HepG2 (cell line): ENCODE results near the gene HPGD. TPM values are rescaled to one million over a fixed set of nuclear protein-coding genes. Genes with fewer than 3 reads are reported as not detected.

Experiments used
- ATAC-seq: fragments of 200-7000 bp; cut with Tn5 transposase; 3 replicates; pipeline ENCODE4 v1.9.1; 2020; ENCODE audit warnings: mild to moderate bottlenecking, moderate library complexity
- BruUV-seq: library from RNA; stranded (reverse); fragments of 400-500 nt; replicated peaks from 2 replicates; lab custom pipeline; 2021; lab: Mats Ljungman, UMichigan
- CTCF ChIA-PET: fragments of 300-600 bp; formaldehyde crosslinking; extraction: SDS; loops from one replicate; lab custom pipeline; 2021; ENCODE audit warnings: low total read pairs, inconsistent platforms, low intra/inter-chr PET ratio; lab: Yijun Ruan, JAX
- POLR2A ChIA-PET: fragments of 350-600 bp; sonication (Branson Sonifier 250); formaldehyde crosslinking; loops from one replicate; lab custom pipeline; 2020; ENCODE audit warnings: antibody characterized with exemption, inconsistent platforms; lab: Yijun Ruan, JAX
- DNase-seq: peaks from one replicate; pipeline ENCODE4 v3.0.0-alpha.2; 2015; ENCODE audit warnings: low spot score
- FAIRE-seq: peaks from 3 replicates; lab custom pipeline; 2011; peaks lifted over from hg19 to GRCh38; lab: Jason Lieb, UNC
- H2AFZ ChIP-seq: one replicate; pipeline ENCODE4 v1.6.1; 2011; ENCODE audit warnings: low read length, inconsistent platforms
- H3K27ac ChIP-seq: fragments of 300-600 bp; 3 replicates; pipeline ENCODE4 v1.8.0; 2011; ENCODE audit warnings: mixed run types, mild to moderate bottlenecking, mixed read lengths, low read length, inconsistent platforms; ENCODE audit not compliant: insufficient read depth; ENCODE audit errors: extremely low read length
- H3K27me3 ChIP-seq, 2 experiments: fragments of 200-600 bp in 1 of 2; 2 replicates in 1 of 2; 3 replicates in 1 of 2; pipeline versions ENCODE4 v1.6.0 to v1.8.0; 2011; ENCODE audit warnings: low read length in 2 of 2, mild to moderate bottlenecking in 2 of 2, moderate library complexity in 2 of 2, inconsistent platforms in 1 of 2; ENCODE audit not compliant: insufficient read depth in 2 of 2, control insufficient read depth in 1 of 2
- H3K36me3 ChIP-seq, 2 experiments: fragments of 200-600 bp in 1 of 2; replicated peaks in 1 of 2; 2 replicates in 1 of 2; 3 replicates in 1 of 2; pipeline versions ENCODE4 v1.5.1 to v1.8.0; 2011; ENCODE audit warnings: low read length in 2 of 2, inconsistent platforms in 1 of 2; ENCODE audit not compliant: insufficient read depth in 2 of 2, control insufficient read depth in 1 of 2
- H3K4me1 ChIP-seq: 2 replicates; pipeline ENCODE4 v1.5.1; 2012; ENCODE audit warnings: low read length, inconsistent platforms; ENCODE audit not compliant: insufficient read depth
- H3K4me2 ChIP-seq: 2 replicates; pipeline ENCODE4 v1.6.0; 2011; ENCODE audit warnings: low read depth, low read length, inconsistent platforms
- H3K4me3 ChIP-seq, 3 experiments: fragments of 200-600 bp in 1 of 3; sonication (generic), shearing (Covaris generic) in 1 of 3; replicated peaks in 1 of 3; 2 replicates each; pipeline ENCODE4 v1.5.1; 2011 to 2016; ENCODE audit warnings: low read length in 3 of 3, inconsistent platforms in 2 of 3, low read depth in 2 of 3, mild to moderate bottlenecking in 2 of 3, control low read depth in 1 of 3, mixed read lengths in 1 of 3; ENCODE audit not compliant: insufficient read depth in 1 of 3
- H3K79me2 ChIP-seq: one replicate; pipeline ENCODE4 v1.6.1; 2011; ENCODE audit warnings: low read length, inconsistent platforms; ENCODE audit not compliant: insufficient read depth
- H3K9ac ChIP-seq: 2 replicates; pipeline ENCODE4 v1.6.0; 2011; ENCODE audit warnings: mild to moderate bottlenecking, low read depth, low read length, inconsistent platforms; ENCODE audit not compliant: insufficient read depth
- H3K9me3 ChIP-seq: 2 replicates; pipeline ENCODE4 v1.5.1; 2012; ENCODE audit warnings: mild to moderate bottlenecking, low read length
- H4K20me1 ChIP-seq: 2 replicates; pipeline ENCODE4 v1.6.0; 2011; ENCODE audit warnings: inconsistent platforms, mild to moderate bottlenecking, low read length, moderate library complexity; ENCODE audit not compliant: insufficient read depth
- AKAP8 ChIP-seq: sonication (generic); formaldehyde crosslinking; IDR thresholded peaks from 2 replicates; pipeline ENCODE4 v1.5.1; 2020; ENCODE audit warnings: mild to moderate bottlenecking, missing genetic modification reagents
- FOXO1 ChIP-seq: sonication (generic); formaldehyde crosslinking; IDR thresholded peaks from 2 replicates; pipeline ENCODE4 v1.4.0; 2020; ENCODE audit warnings: missing genetic modification reagents
- HMG20B ChIP-seq: conservative IDR thresholded peaks from 2 replicates; pipeline ENCODE4 v1.6.1; 2016; ENCODE audit warnings: missing genetic modification reagents, missing compliant biosample characterization
- MIER2 ChIP-seq: IDR thresholded peaks from 2 replicates; pipeline ENCODE4 v1.6.1; 2016; ENCODE audit warnings: missing biosample characterization, missing genetic modification reagents
- NR2F1 ChIP-seq, 2 experiments: fragments of 450-650 bp in 1 of 2; formaldehyde crosslinking in 1 of 2; IDR thresholded peaks; 2 replicates each; pipeline versions ENCODE4 v1.5.0 to v1.6.1; 2016 to 2020; ENCODE audit warnings: mild to moderate bottlenecking in 1 of 2, missing compliant biosample characterization in 1 of 2, missing genetic modification reagents in 1 of 2, moderate library complexity in 1 of 2
- PRPF4 ChIP-seq: fragments of 200-400 bp; formaldehyde crosslinking; IDR thresholded peaks from 2 replicates; pipeline ENCODE4 v1.6.1; 2016; ENCODE audit warnings: low read length, low read depth; ENCODE audit not compliant: poor library complexity, severe bottlenecking
- ZMYM4 ChIP-seq: sonication (generic); formaldehyde crosslinking; IDR thresholded peaks from 2 replicates; pipeline ENCODE4 v1.8.1; 2023; ENCODE audit warnings: mild to moderate bottlenecking, missing genetic modification reagents
- ZNF329 ChIP-seq: sonication (generic); formaldehyde crosslinking; IDR thresholded peaks from 2 replicates; pipeline ENCODE4 v1.9.0; 2021; ENCODE audit warnings: low read depth, mild to moderate bottlenecking, missing genetic modification reagents
- ZNF879 ChIP-seq: sonication (generic); formaldehyde crosslinking; IDR thresholded peaks from 2 replicates; pipeline ENCODE4 v1.8.1; 2023; ENCODE audit warnings: missing genetic modification reagents
- WGBS: methylation state at CpG from one replicate; pipeline ENCODE4 v1.1.6; 2017; ENCODE audit warnings: low lambda C conversion rate; 5-methylcytosine and 5-hydroxymethylcytosine counted together
- in situ Hi-C: cut with HindIII; loops from 2 replicates; pipeline ENCODE4 v1.10.0; 2017; ENCODE audit warnings: low pct_unique_long_range_greater_than_20kb; ENCODE audit not compliant: extremely low pct_ligation_motif_present
- intact Hi-C: fragments of 100-400 bp; cut with micrococcal nuclease; formaldehyde crosslinking; loops from one replicate; pipeline ENCODE4 v1.10.0; 2022; ENCODE audit not compliant: unreplicated experiment
- polyA plus RNA-seq, 8 experiments: library from polyadenylated mRNA; depleted of rRNA in 3 of 8; stranded (reverse) in 7 of 8; unstranded in 1 of 8; fragments of >200 nt; fragmentation: Illumina TruSeq in 4 of 8; extraction: Trizol in 4 of 8; gene quantifications; 2 replicates each; pipeline versions ENCODE4 v1.2.1 to v1.2.3, GENCODE V29; 2011 to 2016; ENCODE audit warnings: low read depth in 4 of 8, missing spikeins in 1 of 8, mixed read lengths in 1 of 8; ENCODE audit not compliant: insufficient read depth in 1 of 8
- total RNA-seq, 5 experiments: library from RNA; depleted of rRNA; stranded (reverse); fragments of >200 nt; fragmentation: Illumina TruSeq; extraction: Trizol; gene quantifications; 2 replicates each; pipeline ENCODE4 v1.2.3, GENCODE V29; 2016; ENCODE audit warnings: low read depth in 1 of 5
- TF ChIP-seq, protein P1 (sequence below): sonication (generic); formaldehyde crosslinking; IDR thresholded peaks from 2 replicates; pipeline ENCODE4 v1.8.0; 2022; ENCODE audit warnings: mild to moderate bottlenecking, missing genetic modification reagents; ENCODE audit not compliant: insufficient replicate concordance
- TF ChIP-seq, protein P2 (sequence below): sonication (generic); formaldehyde crosslinking; IDR thresholded peaks from 2 replicates; pipeline ENCODE4 v1.4.0; 2020; ENCODE audit warnings: missing genetic modification reagents, borderline replicate concordance
- TF ChIP-seq, protein P3 (sequence below): sonication (generic); formaldehyde crosslinking; IDR thresholded peaks from 2 replicates; pipeline ENCODE4 v1.5.0; 2020; ENCODE audit warnings: mild to moderate bottlenecking, missing genetic modification reagents, moderate library complexity

The HPGD gene
- total and polyA plus RNA-seq, 2 of the 13 experiments (the other 11 are each of a cell fraction or from before 2014, with no cell fraction given): 0.13 to 0.24 TPM

DNA sequence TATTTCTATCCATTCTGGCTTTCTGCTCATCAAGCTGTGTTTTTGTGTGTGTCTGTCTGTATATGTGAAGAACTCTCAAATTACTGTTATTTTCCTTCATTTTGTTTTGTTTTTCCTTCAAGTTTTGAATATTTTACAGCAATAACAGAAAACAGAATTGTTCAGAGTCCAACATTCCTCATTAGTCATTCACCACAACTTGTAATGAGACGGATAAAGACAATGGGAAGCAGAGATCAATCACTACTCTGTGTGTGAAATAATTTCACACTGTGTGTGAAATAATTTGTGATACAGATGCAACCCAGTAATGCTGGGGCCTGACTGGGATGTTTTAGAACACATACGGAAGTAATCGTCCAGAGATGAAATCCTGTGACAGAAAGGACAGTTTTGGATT, 55.2 kb downstream of the HPGD start:
- no TSS peak for BruUV-seq
- Histone ChIP-seq H3K4me2 (no peak overlapping the region), H3K27me3 (no peaks in the 10 kb centered on the region), H3K4me1 (peaks cover 1% of the 10 kb centered on the region), H3K79me2 (no peaks in the 10 kb centered on the region), H4K20me1 (no peaks in the 10 kb centered on the region), H3K27ac (no peak overlapping the region), H3K9me3 (peaks cover 4% of the 10 kb centered on the region; the same call in 1 of the 2 replicates), H2AFZ (no peak overlapping the region), H3K4me3 (no peak overlapping the region), H3K9ac (no peak overlapping the region), H3K36me3 (no peaks in the 10 kb centered on the region)
- 4% methylated on average over 3 of the region's 3 CpGs for WGBS
- intact Hi-C loops (no loop called here), in situ Hi-C loops (no loop called here)
- ATAC-seq: no peak
- no peak for TF ChIP-seq PRPF4
- TF ChIP-seq ZNF329: no peak
- TF ChIP-seq AKAP8 (CRISPR knock-in tag): no peak
- TF ChIP-seq MIER2 (CRISPR knock-in tag): no peak
- no peak for DNase-seq
- POLR2A ChIA-PET: no interaction called here
- FAIRE-seq: no peak
- CTCF ChIA-PET: no interaction called here

DNA sequence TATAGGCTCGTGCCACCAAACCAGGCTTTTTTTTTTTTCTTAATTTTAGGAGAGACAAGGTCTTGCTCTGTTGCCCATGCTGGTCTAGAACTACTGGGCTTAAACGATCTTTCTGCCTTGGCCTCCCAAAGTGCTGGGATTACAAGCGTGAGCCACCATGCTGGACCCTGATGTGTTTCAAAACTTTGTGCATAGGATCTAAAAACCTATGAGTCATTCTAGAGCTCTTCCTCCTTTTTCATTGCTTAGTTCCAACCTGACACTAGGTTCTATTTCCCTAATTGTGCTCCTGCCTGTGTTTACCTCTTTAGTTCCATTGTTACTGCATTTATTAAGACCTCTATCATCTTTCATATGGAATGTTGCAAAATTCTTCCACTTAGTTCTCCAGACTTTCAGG, 57.3 kb downstream of the HPGD start:
- in situ Hi-C loops: no loop called here
- FAIRE-seq: no peak
- DNase-seq: no peak
- H3K27me3 ChIP-seq: no peaks in the 10 kb centered on the region
- POLR2A ChIA-PET: no interaction called here
- no peak overlapping the region for H3K27ac ChIP-seq
- H3K9ac ChIP-seq: no peak overlapping the region
- no peak overlapping the region for H2AFZ ChIP-seq
- 3% methylated on average over 3 of the region's 3 CpGs for WGBS
- no TSS peak for BruUV-seq
- H3K4me2 ChIP-seq: no peak overlapping the region
- no peaks in the 10 kb centered on the region for H3K79me2 ChIP-seq
- CTCF ChIA-PET: no interaction called here
- no peaks in the 10 kb centered on the region for H4K20me1 ChIP-seq
- no peak overlapping the region for H3K4me3 ChIP-seq
- peaks cover 4% of the 10 kb centered on the region; the same call in 1 of the 2 replicates for H3K9me3 ChIP-seq
- intact Hi-C loops: no loop called here
- ATAC-seq: no peak
- no peaks in the 10 kb centered on the region for H3K36me3 ChIP-seq
- H3K4me1 ChIP-seq: peaks cover 20% of the 10 kb centered on the region
- TF ChIP-seq NR2F1 (CRISPR knock-in tag; IDR thresholded peaks at IDR 0.05) (no peak), HMG20B (CRISPR knock-in tag) (no peak), ZMYM4 (CRISPR knock-in tag) (no peak), FOXO1 (CRISPR knock-in tag) (no peak), ZNF879 (no peak)
- TF ChIP-seq, protein P1, sequence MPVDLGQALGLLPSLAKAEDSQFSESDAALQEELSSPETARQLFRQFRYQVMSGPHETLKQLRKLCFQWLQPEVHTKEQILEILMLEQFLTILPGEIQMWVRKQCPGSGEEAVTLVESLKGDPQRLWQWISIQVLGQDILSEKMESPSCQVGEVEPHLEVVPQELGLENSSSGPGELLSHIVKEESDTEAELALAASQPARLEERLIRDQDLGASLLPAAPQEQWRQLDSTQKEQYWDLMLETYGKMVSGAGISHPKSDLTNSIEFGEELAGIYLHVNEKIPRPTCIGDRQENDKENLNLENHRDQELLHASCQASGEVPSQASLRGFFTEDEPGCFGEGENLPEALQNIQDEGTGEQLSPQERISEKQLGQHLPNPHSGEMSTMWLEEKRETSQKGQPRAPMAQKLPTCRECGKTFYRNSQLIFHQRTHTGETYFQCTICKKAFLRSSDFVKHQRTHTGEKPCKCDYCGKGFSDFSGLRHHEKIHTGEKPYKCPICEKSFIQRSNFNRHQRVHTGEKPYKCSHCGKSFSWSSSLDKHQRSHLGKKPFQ: no peak
- TF ChIP-seq, protein P2, sequence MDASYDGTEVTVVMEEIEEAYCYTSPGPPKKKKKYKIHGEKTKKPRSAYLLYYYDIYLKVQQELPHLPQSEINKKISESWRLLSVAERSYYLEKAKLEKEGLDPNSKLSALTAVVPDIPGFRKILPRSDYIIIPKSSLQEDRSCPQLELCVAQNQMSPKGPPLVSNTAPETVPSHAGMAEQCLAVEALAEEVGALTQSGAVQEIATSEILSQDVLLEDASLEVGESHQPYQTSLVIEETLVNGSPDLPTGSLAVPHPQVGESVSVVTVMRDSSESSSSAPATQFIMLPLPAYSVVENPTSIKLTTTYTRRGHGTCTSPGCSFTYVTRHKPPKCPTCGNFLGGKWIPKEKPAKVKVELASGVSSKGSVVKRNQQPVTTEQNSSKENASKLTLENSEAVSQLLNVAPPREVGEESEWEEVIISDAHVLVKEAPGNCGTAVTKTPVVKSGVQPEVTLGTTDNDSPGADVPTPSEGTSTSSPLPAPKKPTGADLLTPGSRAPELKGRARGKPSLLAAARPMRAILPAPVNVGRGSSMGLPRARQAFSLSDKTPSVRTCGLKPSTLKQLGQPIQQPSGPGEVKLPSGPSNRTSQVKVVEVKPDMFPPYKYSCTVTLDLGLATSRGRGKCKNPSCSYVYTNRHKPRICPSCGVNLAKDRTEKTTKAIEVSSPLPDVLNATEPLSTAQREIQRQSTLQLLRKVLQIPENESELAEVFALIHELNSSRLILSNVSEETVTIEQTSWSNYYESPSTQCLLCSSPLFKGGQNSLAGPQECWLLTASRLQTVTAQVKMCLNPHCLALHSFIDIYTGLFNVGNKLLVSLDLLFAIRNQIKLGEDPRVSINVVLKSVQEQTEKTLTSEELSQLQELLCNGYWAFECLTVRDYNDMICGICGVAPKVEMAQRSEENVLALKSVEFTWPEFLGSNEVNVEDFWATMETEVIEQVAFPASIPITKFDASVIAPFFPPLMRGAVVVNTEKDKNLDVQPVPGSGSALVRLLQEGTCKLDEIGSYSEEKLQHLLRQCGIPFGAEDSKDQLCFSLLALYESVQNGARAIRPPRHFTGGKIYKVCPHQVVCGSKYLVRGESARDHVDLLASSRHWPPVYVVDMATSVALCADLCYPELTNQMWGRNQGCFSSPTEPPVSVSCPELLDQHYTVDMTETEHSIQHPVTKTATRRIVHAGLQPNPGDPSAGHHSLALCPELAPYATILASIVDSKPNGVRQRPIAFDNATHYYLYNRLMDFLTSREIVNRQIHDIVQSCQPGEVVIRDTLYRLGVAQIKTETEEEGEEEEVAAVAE: no peak
- TF ChIP-seq, protein P3, sequence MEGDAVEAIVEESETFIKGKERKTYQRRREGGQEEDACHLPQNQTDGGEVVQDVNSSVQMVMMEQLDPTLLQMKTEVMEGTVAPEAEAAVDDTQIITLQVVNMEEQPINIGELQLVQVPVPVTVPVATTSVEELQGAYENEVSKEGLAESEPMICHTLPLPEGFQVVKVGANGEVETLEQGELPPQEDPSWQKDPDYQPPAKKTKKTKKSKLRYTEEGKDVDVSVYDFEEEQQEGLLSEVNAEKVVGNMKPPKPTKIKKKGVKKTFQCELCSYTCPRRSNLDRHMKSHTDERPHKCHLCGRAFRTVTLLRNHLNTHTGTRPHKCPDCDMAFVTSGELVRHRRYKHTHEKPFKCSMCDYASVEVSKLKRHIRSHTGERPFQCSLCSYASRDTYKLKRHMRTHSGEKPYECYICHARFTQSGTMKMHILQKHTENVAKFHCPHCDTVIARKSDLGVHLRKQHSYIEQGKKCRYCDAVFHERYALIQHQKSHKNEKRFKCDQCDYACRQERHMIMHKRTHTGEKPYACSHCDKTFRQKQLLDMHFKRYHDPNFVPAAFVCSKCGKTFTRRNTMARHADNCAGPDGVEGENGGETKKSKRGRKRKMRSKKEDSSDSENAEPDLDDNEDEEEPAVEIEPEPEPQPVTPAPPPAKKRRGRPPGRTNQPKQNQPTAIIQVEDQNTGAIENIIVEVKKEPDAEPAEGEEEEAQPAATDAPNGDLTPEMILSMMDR (CRISPR knock-in tag): no peak
